ENCODE measurements around the gene TACR2.

- TF ChIP-seq POLR2AphosphoS5 (IDR thresholded peaks at IDR 0.05; ENCODE audit: insufficient read depth in 1 of 2, low read depth in 1 of 2) = no peak
- TF ChIP-seq POLR2A (IDR thresholded peaks at IDR 0.05) = no peak
- no peak for TF ChIP-seq CTCF (IDR thresholded peaks at IDR 0.05)
Measured at GRCh38 chr10:69435966-69436520, 19.3 kb upstream of the TACR2 start.

Measured in vagina (tissue), 2 donors.